ENCODE data around the gene LAMA3.
"Not testable (repeated sequence)": the region's sequence is repeated elsewhere in the genome, so short reads cannot be mapped to it uniquely, and the experiment has no call there.

The LAMA3 gene

DNA sequence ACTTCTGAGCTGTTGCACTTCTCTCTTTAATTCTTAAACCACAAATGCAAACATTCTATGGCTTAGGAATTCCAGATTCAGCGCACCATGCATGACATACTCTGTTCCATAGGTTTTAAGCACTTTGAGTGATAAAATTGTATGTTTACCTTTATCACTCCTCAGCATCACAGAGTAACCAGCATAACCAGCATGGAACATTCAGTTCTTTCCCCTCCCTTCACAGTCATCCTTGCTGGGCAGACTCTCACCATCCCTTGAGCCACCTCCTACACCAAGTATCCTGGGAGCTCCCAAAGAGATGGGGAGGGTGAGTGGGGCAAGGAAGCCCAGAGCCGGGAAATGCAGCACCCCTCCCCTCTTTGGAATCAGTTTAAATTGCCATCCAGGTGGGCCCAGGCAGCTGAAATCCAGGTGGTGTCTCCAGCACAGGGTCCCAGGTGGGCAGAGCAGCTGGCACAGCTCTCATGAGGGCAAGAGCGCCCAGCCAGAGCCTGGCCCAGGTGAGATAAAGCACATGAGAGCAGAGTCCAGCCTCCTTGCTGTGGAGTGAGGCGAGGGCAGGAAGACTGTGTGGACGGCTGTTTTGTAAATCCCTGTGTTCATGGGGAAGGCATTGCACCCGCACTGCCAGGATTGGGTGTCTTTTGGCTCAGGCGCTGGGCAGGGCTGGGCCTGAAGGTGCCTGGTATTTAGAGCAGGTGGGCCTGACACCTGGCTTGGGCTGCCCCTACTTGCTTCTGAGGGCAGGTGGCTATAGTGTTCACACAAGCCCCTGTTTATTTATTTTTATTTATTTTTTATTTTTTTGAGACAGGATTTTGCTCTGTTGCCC is 36.8 kb downstream of the LAMA3 start:
- H3K4me1 Mint-ChIP-seq (ENCODE audit: low read depth), result no peaks in the 10 kb centered on the region
- no peak overlapping the region for H3K27ac Mint-ChIP-seq
- no peaks in the 10 kb centered on the region for H3K9me3 Mint-ChIP-seq (ENCODE audit: low read depth)
- no peak overlapping the region for H3K4me3 Mint-ChIP-seq
- H3K27me3 Mint-ChIP-seq, result peaks cover 6% of the 10 kb centered on the region
- no peaks in the 10 kb centered on the region for H3K36me3 Mint-ChIP-seq

DNA sequence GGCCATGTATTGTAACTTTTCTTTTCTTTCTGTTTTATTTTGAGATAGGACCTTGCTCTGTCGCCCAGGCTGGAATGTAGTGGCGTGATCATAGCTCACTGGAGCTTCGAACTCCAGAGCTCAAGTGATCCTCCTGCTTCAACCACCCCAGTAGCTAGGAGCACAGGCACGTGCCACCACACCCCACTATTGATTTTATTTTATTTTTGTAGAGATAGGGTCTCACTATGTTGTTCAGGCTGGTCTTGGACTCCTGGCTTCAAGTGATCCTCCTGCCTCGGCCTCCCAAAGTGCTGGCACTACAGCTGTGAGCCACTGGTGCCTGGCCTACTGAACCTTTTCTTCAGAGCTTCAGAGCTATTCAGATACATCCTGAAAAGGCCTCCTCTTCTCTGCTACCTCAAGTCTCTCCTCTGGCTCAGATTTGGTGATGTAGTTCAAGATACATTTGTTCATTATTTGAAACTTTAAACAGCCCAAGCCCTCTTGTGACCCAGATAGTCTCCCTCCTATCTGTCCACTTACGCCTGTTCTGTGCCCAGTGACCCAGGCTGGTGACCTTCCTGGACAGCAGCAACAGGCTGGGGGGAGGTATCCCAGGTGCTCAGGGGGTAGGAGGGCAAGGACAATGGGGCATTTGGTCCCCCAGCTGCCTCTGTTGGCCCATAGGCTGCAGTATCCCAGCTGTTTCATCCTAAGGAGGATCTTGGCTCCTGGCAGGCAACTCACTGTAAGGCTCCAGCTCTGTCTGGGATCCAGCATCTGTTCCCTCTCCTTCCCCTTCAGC is 38.6 kb downstream of the LAMA3 start:
- Mint-ChIP-seq H3K27ac (no peak overlapping the region), H3K9me3 (ENCODE audit: low read depth) (no peaks in the 10 kb centered on the region), H3K4me1 (ENCODE audit: low read depth) (no peaks in the 10 kb centered on the region), H3K36me3 (no peaks in the 10 kb centered on the region), H3K27me3 (peaks cover 2% of the 10 kb centered on the region), H3K4me3 (no peak overlapping the region)

DNA sequence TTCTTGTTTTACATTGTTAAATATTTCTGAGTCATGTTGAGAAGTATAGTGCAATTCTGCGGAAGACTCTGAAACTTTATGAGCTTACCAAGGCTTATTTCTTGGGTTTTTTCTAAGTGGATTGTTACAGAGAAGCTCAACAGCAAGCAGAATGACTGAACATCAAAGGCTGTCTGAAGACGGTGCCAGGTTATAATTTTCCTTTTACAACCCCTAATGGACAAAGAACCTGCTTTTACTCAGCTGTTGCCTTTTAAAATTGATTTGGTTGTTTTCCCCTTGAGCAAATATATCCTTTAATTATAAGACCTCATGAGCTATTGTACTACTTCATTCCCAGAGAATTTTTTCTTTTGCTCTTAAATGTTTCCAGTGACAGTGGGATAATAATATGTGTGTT is 41.6 kb downstream of the LAMA3 start:
- no peaks in the 10 kb centered on the region for H3K27me3 Mint-ChIP-seq

DNA sequence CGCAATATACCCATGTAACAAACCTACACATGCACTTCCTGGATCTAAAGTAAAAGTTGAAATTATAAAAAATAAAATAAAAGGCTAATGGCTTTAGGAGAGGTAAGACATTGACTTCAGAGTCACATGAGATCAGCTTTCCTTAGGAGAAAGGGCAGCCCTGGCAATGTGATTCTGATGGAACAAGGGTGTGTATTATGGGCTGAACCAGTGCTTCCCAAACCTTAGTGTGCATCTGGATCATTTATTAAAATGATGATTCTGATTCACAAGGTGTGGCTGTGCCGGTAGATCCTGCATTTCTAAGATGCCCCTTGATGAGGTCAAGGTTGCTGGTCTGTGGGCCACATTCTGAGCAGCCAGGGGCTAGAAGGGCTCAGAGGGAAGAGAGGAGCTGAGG is 42.6 kb downstream of the LAMA3 start:
- H3K4me3 Mint-ChIP-seq, result no peak overlapping the region

More for the DNA sequence above, 41.6 kb downstream of the LAMA3 start:
- H3K9me3 Mint-ChIP-seq (ENCODE audit: low read depth), result no peaks in the 10 kb centered on the region
- H3K4me1 Mint-ChIP-seq (ENCODE audit: low read depth), result peaks cover 3% of the 10 kb centered on the region
- no peaks in the 10 kb centered on the region for H3K36me3 Mint-ChIP-seq
- H3K4me3 Mint-ChIP-seq, result no peak overlapping the region
- no peak overlapping the region for H3K27ac Mint-ChIP-seq

DNA sequence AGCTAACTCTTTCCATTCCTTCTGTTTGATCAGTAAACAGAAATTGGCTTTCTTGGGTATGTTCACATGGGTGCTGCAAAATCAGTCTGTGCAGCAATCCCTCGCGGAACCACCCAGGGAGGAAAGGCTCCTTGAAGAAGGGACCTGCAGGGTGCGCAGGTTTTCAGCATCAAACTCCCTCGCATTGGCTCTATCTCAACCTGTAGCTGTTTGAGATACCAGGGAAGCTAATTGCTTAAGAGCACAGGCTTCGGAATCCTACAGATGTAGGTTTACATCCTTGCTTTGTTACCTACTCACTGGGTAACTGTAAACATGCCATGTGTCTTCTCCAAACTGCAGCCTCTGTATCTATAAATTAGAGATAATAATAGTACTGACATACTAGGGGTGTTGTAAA is 43.2 kb downstream of the LAMA3 start:
- Mint-ChIP-seq H3K9me3 (ENCODE audit: low read depth) (no peaks in the 10 kb centered on the region), H3K27me3 (no peaks in the 10 kb centered on the region), H3K36me3 (no peaks in the 10 kb centered on the region), H3K4me3 (no peak overlapping the region), H3K27ac (no peak overlapping the region), H3K4me1 (ENCODE audit: low read depth) (peaks cover 3% of the 10 kb centered on the region)

More for the DNA sequence above, 42.6 kb downstream of the LAMA3 start:
- H3K27ac Mint-ChIP-seq, result no peak overlapping the region
- no peaks in the 10 kb centered on the region for H3K27me3 Mint-ChIP-seq
- H3K9me3 Mint-ChIP-seq (ENCODE audit: low read depth), result no peaks in the 10 kb centered on the region
- peaks cover 3% of the 10 kb centered on the region for H3K4me1 Mint-ChIP-seq (ENCODE audit: low read depth)
- no peaks in the 10 kb centered on the region for H3K36me3 Mint-ChIP-seq

DNA sequence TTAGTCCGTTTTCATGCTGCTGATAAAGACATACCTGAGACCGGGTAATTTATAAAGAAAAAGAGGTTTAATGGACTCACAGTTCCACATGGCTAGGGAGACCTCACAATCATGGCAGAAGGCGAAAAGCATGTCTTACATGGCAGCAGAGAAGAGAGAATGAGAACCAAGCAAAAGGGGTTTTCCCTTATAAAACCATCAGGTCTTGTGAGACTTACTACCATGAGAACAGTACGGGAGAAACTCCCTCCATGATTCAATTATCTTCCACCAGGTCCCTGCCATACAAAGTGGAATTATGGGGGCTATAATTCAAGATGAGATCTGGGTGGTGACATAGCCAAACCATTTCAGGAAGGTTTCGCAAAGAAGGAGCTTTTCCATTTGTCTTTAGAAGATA is 44.0 kb downstream of the LAMA3 start:
- H3K9me3 Mint-ChIP-seq (ENCODE audit: low read depth); H3K4me3 Mint-ChIP-seq; H3K27me3 Mint-ChIP-seq; H3K36me3 Mint-ChIP-seq; H3K27ac Mint-ChIP-seq: not testable (repeated sequence)
- H3K4me1 Mint-ChIP-seq (ENCODE audit: low read depth), result peaks cover 11% of the 10 kb centered on the region

DNA sequence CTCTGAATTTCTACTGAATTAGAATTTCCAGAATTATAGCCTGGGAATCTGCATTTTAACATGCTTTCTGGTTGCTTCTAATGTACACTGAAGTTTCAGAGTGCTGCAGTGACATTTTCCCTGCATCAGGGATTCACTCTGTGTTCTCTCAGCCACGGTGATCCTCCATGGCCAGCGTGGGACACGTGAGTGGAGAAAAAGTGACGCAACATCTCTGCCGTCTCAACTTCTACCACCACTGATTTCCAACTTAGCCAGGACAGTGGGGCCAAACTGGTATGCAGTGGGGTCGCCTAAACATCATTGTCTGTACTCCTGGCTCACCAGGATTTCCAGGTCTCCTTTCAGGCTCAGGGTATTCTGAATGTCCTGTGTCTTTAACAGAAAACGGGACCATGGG is 44.6 kb downstream of the LAMA3 start:
- Mint-ChIP-seq H3K36me3 (no peaks in the 10 kb centered on the region), H3K27ac (no peak overlapping the region), H3K27me3 (no peaks in the 10 kb centered on the region), H3K9me3 (ENCODE audit: low read depth) (no peaks in the 10 kb centered on the region), H3K4me1 (ENCODE audit: low read depth) (peaks cover 17% of the 10 kb centered on the region), H3K4me3 (no peak overlapping the region)

DNA sequence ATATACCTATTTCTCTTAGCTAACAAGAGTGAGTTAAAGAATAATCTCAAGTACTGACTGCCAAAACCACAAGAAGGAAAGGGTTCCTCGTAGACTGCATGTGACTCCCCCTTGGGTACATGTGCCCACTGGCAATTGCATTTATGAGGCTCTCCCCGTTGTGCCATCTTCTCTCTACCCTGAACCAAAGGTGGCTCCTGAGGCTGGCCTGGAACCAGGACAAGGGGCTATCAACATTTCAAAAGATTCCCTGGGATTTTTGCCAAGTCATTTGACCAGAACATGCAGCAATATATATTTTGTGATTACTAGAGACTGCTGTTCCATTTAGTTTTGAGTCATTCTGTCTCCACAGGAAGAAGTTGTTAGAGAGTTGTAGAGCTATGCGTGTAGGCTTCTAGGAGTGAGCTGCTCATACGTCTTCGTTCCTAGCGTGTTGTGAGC is 45.8 kb downstream of the LAMA3 start:
- Mint-ChIP-seq H3K4me3 (no peak overlapping the region), H3K4me1 (ENCODE audit: low read depth) (peaks cover 24% of the 10 kb centered on the region), H3K9me3 (ENCODE audit: low read depth) (no peaks in the 10 kb centered on the region), H3K36me3 (no peaks in the 10 kb centered on the region), H3K27ac (peak overlapping the region; percentile 7), H3K27me3 (peaks cover 2% of the 10 kb centered on the region)

DNA sequence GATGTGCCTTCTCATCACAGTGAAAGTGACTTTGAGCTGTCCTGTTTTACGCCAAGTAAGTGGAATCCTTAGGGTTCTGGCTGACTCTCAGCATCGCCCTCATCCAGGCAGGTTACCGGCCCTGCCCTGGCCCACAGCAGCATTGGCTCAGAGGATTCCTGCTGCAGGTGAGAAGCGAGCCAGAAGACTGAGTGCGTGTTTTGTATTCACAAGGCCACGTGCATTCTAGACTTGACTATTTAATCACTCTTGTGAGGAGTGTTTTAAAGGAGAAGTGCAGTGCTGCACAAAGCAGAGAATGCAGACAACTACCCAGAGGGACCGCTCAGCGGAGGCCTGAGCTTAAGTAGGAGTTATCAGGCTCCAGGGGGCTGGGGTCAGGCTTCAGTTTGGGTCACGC is 48.3 kb downstream of the LAMA3 start:
- no peak overlapping the region for H3K4me3 Mint-ChIP-seq
- H3K27ac Mint-ChIP-seq, result no peak overlapping the region
- no peaks in the 10 kb centered on the region for H3K9me3 Mint-ChIP-seq (ENCODE audit: low read depth)
- peaks cover 24% of the 10 kb centered on the region for H3K4me1 Mint-ChIP-seq (ENCODE audit: low read depth)
- H3K36me3 Mint-ChIP-seq, result no peaks in the 10 kb centered on the region
- H3K27me3 Mint-ChIP-seq, result peaks cover 2% of the 10 kb centered on the region

DNA sequence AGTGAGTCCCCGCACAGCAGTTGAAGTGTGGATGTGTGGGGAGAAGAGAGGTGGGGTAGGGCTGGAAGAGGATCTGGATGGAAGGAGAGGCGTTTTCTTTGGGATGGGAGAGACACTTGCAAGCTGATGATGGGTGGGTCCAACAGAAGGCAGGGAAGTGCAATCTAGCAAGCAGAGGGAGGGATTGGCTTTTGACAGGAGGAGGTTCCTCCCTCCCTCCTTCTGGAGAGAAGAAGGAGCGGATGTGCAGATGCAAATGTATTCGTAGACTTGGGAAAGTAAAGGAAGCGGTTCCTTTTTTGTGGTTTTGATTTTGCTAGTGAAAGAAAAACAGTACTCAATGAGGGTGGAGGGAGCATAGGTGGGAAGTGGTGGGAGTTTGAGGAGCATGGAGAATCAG is 48.9 kb downstream of the LAMA3 start:
- Mint-ChIP-seq H3K9me3 (ENCODE audit: low read depth) (no peaks in the 10 kb centered on the region), H3K4me3 (peak overlapping the region; percentile 14), H3K27me3 (peaks cover 2% of the 10 kb centered on the region), H3K27ac (no peak overlapping the region), H3K4me1 (ENCODE audit: low read depth) (peaks cover 24% of the 10 kb centered on the region), H3K36me3 (no peaks in the 10 kb centered on the region)

DNA sequence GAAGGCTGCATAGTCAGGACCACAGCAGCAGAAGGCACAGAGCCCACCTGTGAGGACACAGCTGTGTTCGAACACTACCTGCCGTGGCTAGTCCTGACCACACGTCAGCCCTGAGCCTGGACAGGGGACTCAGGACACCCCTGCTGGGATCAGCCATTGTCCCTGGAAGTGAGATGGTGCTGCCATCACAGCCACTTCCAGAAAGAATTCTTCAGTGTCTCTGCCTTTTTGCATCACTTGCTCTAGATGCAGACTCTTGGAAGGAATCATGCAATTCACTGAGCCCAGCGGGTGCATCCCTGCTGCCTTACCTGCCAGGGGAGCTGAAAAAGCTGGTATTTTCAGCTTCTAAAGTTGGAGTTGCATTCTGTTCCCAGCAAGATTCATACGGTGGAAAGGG is 49.3 kb downstream of the LAMA3 start:
- H3K4me3 Mint-ChIP-seq, result no peak overlapping the region
- no peaks in the 10 kb centered on the region for H3K36me3 Mint-ChIP-seq
- peaks cover 3% of the 10 kb centered on the region for H3K27me3 Mint-ChIP-seq
- no peaks in the 10 kb centered on the region for H3K9me3 Mint-ChIP-seq (ENCODE audit: low read depth)
- peaks cover 24% of the 10 kb centered on the region for H3K4me1 Mint-ChIP-seq (ENCODE audit: low read depth)
- H3K27ac Mint-ChIP-seq, result no peak overlapping the region

DNA sequence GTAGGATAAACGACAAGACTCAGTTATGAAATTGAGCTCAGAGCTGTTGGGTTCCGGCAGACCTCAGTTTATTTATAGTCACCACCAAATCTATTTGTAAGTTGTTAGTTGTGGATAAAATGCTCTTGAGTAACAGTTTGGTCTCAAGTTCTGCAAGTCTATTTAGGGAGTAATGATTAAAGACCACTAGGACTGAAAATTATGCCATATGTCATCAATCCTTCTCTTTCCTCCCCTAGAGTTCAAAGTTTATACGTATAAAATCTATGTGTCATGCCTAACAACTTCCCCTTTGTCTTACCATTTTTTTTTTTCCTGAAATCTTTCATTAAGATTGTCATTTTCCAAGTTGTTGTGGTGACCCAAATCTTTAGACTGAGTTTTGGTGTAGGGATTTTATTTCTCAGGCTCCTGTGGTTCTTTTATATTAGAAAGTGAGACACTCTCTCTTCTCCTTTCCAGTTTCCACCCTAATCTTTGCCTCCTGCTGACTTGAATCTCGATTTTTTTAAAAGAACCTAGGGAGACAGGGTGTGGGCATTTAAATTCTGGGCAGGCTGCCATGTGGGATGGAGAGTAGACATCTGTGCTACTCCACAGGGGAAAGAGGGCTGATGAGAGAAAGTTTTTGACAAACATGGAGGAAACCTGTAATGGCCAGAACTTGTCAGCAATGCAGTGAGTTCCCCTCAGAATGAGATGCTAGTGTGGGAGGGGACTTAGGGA is 51.0 kb downstream of the LAMA3 start:
- Mint-ChIP-seq H3K27ac (no peak overlapping the region), H3K4me1 (ENCODE audit: low read depth) (peaks cover 21% of the 10 kb centered on the region), H3K4me3 (no peak overlapping the region), H3K27me3 (peaks cover 5% of the 10 kb centered on the region), H3K9me3 (ENCODE audit: low read depth) (no peaks in the 10 kb centered on the region), H3K36me3 (no peaks in the 10 kb centered on the region)

DNA sequence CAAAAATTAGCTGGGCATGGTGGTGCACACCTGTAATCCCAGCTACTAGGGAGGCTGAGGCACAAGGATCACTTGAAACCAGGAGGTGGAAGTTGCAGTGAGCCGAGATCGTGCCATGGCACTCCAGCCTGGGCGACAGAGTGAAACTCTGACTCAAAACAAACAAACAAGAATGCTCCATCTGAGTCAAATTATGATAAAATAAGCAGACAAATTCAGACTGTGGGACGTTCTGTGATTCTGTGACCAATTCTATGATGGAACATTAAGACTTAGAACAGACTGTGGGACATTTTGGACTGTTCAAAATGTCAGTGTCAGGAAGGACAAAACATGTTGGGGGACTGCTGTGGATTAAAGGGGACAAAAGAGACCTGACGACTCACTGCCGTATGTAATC is 52.7 kb downstream of the LAMA3 start:
- H3K4me3 Mint-ChIP-seq; H3K27me3 Mint-ChIP-seq; H3K9me3 Mint-ChIP-seq (ENCODE audit: low read depth); H3K27ac Mint-ChIP-seq; H3K36me3 Mint-ChIP-seq: not testable (repeated sequence)
- H3K4me1 Mint-ChIP-seq (ENCODE audit: low read depth), result peaks cover 21% of the 10 kb centered on the region

DNA sequence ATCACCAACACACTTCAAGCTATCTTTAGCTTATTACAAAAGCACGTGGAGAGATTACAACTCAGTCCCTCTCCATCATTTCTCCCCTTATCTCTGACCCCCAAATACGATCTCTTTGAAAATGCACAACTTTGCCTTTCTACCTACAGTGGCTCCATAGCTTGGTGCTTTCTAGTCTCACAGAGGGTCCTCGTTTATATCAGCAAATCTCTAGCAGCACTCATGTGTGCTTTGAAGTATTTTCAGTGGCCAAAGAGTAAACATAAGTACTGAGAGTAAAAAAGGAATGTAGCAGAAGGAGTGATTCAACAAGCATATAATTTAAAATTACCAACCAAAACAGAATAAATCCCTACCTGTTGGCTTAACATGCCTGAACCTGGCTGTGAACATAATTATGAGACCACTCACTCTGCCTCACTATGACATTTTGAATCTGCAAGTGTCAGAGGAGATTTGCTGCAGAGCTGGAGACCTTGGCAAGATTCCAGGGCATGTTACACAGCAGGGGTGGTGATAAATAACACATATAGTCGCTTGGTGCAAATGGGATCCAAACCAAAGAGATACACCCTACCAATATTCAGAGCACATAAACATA is 54.6 kb downstream of the LAMA3 start:
- H3K9me3 Mint-ChIP-seq (ENCODE audit: low read depth), result no peaks in the 10 kb centered on the region
- H3K27me3 Mint-ChIP-seq, result peaks cover 5% of the 10 kb centered on the region
- no peaks in the 10 kb centered on the region for H3K36me3 Mint-ChIP-seq
- H3K27ac Mint-ChIP-seq, result no peak overlapping the region
- no peak overlapping the region for H3K4me3 Mint-ChIP-seq
- H3K4me1 Mint-ChIP-seq (ENCODE audit: low read depth), result peaks cover 7% of the 10 kb centered on the region

DNA sequence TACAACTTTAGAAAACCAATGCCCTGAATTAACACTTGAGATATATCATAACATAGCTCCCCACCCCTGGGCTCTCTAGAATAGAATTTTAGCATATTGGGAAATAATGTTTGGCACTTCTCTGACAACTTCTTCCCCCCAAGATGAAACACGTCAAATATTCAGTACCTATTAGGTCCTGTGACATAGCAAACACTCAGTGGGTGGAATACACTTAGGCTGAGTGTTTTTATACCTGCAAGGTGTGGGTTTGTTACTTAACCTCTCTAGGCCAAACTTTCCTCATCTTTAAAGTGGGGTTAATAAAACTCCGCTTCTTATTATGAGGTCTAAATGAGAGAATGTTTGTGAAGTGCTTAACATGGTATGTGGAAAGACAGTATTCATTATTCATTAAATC is 56.1 kb downstream of the LAMA3 start:
- no peaks in the 10 kb centered on the region for H3K9me3 Mint-ChIP-seq (ENCODE audit: low read depth)
- peaks cover 5% of the 10 kb centered on the region for H3K27me3 Mint-ChIP-seq
- H3K4me1 Mint-ChIP-seq (ENCODE audit: low read depth), result no peaks in the 10 kb centered on the region
- no peak overlapping the region for H3K4me3 Mint-ChIP-seq
- no peaks in the 10 kb centered on the region for H3K36me3 Mint-ChIP-seq
- no peak overlapping the region for H3K27ac Mint-ChIP-seq
